SW 1271 (cell line): ENCODE results near the gene LILRB3.
"Not testable (repeated sequence)": the region's sequence is repeated elsewhere in the genome, so short reads cannot be mapped to it uniquely, and the experiment has no call there.

Source experiments
- DNase-seq, 2 experiments: peaks; one replicate each; lab custom pipeline; 2025; lab: John Stamatoyannopoulos, UW

The LILRB3 gene

GRCh38 chr19:54209811-54210494 is 12.9 kb downstream of the LILRB3 start:
- peak; percentile 47 to 65 for DNase-seq

DNA sequence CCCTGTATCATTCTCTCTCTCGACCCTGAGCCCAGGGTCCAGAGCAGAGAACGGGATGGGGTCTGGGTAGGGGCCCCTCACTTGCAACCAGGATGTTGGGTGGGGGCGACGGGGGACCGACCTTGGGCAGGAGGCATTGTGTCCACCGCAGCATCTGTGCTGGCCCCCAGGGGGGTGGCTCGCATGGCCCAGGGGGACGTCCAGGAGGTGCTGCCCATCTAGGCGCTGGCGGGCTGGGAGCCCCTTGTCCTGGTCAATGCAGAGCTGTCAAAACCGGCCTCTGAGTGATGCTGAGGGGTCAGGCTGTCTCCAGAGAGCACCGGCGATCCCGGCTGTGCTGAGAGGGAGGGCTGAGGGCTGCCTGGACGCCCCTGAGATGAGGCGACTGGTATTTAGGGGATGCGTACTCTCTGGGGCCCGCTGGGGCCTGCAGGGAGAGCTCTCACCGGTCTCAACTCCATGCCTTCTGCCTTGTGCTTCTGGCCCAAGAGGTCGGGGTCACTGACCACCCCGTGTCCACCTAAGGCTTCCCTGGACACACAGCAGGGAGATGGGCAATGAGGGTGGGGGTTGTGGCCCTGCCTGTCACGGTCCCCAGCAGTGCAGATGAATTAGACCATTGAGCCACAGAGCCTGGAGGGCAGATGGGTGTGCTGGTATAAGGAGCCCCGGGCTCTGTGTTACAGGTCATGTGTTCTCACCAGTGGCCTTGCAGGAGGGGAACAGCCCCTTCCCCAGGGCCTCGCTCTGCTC is 13.6 kb downstream of the LILRB3 start:
- DNase-seq, result no peak

DNA sequence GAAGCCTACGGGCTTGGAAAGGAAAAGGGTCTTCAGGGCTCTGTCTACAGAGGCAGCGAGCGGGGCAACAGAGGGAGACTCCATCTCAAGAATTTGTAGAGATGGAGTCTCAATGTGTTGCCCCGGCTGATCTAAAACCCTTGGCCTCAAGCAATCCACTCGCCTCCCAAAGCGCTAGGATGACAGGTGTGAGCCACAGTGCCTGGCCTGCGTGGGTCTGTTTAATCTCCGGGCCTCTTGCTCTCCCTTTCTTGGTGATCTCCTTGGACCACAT is 14.1 kb downstream of the LILRB3 start:
- DNase-seq, result no peak

DNA sequence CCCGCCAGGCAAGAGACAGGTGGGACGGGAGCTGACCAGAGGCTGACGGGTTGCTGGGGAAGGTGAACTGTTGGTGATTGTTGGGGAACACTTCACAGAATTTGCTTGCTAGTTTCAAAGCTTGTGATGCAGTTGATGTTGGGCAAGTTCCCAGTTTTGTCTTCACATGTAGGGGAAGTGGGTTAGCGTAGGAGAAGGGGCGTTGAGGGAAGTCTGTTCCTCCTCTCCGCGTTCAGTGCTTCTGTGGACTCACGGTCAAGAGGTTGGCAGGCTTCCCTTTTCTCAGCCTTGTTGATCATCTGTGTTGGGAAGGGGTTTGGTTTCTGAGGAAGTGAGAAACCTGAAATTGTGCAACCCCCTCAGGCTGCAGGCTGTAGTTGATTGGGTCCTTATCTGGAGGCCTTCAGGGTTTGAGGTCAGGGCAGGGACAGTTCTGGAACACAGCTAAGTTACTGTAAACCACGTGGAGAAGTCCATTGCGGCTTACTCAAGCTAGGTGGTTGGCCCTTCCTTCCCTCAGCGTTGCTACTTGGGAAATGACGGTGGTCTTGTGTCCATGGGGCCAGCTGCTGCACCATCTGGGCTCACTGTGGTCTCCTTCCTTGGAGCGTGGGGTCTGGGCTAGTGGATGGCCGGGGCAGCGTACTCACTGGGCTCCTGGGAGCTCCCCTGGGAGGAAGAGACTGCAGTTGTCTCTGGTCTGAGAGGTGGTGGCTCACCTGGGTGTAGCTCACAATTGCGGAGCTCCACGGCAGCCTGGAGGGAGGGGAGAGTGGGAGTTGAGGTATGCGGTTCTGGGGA is 14.6 kb downstream of the LILRB3 start:
- DNase-seq, result no peak

DNA sequence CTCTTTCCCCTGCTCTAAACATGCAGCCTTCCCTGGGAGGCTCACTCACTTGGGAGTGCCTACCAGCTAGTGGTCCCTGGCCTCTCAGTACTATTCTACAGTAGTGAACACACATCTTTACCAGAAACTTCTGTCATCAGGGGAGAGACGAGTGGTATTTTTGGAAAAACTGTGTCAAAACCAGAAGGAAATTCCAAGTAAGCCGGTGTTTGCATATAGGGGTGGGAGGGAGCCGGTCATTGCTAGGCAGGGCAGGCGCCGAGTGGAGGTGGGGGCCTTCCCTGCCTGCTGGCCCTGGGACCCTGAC is 15.2 kb downstream of the LILRB3 start:
- DNase-seq, result no peak

- not testable (repeated sequence) for DNase-seq
Measured at GRCh38 chr19:54207193-54207592, 15.6 kb downstream of the LILRB3 start.

DNA sequence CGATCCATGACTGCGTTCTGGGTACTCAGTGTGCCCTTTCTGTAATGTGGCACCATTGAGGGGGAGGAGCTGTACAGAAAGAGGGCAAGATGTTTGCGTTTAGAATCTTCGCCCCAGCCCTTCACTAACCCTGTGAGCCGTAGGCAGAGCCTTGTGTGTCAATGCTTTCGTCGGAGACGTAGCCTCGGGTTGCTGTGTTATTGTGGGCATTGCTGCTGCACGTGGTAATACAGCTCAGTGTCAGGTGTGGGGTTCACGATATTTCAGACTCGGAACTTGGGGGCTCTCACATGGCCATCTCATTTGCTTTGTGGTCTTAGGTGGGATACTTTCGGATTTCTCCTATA is 16.0 kb downstream of the LILRB3 start:
- DNase-seq, result no peak

DNA sequence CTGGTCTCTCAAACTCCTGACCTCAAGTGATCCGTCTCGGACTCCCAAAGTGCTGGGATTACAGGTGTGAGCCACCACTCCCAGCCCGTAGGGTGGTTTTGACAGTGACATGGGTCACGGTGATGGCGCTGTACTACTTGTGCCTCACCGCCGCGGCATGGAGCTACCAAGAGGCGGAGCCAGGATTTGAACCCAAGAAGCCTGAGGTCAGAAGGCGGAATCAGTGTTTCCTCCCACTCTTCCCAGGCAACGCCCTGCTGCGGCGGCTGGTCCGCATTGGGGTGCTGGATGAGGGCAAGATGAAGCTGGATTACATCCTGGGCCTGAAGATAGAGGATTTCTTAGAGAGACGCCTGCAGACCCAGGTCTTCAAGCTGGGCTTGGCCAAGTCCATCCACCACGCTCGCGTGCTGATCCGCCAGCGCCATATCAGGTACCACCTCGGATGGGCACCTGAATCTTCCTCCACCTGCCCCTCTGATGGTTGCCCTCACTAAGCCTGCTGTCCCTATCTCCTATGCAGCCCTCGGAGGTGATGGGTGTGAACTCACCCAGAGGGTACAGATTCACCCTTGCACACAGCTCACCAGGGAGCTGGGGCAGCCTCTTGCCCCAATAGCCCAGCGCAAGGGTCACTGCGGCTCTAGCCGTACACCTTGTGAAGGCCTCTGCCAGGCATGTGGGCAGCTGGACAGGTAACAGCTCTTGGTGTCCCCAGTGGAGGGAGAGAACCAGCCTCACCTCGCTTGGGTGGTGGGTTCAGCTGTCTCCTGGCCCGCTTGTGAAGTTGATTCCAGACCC is 16.6 kb downstream of the LILRB3 start:
- no peak for DNase-seq

DNA sequence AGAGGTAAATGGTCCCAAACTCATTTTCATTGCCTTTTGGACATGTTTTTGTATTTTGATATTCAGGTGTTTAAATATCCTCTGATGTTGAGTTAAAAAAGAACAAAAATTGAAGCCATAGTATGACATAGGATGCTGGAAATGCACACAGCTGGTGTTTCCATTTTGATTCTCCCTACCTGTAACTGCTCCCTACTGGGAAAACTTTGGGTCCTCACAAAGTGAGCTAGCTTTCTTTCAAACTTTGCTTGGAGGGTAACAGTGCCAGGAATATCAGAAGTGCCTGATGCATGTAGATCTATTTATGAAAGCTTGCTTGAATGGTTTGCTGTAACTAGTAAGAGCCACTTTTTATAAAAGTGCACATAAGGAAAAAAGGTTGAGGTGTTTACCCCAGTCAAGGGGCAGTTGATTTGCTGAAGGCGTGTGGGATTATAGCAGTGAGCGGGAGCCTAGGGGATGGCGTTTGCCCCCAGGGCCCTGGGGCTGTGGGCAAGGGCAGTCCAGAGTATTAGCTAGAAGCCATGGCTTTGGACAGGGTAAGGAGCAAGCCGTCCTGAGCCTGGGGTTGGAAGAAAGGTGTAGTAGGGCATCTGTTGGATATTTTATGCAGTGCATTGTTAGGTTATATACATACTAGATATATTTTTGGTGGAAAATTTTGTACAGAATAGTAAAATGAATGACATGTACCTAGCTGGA is 17.9 kb downstream of the LILRB3 start:
- no peak for DNase-seq

DNA sequence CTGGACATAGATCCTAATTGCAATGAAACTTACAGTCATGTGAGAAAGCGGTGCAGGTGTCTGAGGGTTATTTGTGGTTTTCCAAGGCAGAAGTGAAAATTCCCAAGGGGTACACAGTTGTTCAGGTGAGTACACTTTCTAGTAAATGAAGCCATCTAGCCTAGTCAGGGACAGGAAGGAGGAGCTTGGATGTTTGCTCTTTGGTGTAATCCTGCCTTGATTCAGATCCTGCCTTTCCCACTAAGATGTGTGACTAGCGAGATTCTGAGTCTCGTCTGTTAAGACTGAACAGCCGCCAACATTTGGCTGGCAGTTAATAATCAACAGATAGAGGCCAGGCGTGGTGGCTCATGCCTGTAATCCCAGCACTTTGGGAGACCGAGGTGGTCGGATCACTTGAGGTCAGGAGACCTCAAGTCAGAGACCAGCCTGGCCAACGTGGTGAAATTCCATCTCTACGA is 19.6 kb downstream of the LILRB3 start:
- DNase-seq, result no peak

DNA sequence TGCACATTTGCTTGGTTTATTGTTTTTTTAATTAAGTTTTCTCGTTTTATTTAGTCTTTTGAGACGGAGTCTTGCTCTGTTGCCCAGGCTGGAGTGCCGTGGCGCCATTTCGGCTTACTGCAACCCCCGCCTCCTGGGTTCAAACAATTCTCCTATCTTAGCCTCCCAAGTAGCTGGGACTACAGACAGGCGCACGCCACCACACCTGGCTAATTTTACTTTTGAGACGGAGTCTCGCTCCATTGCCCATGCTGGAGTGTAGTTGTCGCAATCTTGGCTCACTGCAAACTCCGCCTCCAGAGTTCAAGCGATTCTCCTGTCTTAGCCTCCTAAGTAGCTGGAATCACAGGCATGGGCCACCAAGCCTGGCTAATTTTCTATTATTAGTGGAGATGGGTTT is 20.8 kb downstream of the LILRB3 start:
- DNase-seq, result no peak

DNA sequence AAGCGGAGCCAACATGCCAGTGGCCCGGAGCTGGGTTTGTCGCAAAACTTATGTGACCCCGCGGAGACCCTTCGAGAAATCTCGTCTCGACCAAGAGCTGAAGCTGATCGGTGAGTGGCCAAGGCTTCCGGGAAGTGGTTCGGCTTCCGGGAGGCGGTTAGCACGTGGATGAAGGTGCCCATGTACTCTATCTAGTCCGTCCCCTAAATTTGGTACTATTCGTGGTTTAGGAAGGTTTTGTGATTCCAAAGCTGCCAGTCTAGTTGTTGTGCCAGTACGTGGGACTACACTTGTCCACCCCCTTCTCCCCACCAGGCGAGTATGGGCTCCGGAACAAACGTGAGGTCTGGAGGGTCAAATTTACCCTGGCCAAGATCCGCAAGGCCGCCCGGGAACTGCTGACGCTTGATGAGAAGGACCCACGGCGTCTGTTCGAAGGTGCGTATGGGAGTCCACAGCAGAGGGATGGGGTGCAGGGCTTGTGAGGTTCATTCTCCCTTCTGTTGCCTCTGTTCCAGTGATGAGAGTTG is 21.6 kb downstream of the LILRB3 start:
- no peak for DNase-seq

DNA sequence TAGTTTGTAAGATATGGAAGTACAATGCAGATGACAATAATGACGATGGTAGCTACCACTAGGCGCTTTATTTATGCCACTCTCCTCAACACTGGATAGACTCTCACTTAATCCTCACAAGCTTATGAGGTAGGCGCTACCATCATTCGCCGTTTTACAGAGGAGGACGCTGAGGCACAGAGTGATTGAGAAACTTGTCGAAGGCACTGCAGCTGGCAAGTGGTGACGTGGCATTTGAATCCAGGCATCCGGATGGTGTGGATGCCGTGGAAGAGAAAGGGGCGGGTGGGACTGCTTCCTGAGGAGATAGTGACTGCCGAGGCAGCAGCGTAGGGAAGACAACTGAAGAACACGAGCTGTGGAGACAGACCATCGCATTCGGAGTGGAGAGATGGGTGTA is 23.4 kb downstream of the LILRB3 start:
- no peak for DNase-seq

- DNase-seq, result no peak
Measured at GRCh38 chr19:54197121-54197520, 25.7 kb downstream of the LILRB3 start.

DNA sequence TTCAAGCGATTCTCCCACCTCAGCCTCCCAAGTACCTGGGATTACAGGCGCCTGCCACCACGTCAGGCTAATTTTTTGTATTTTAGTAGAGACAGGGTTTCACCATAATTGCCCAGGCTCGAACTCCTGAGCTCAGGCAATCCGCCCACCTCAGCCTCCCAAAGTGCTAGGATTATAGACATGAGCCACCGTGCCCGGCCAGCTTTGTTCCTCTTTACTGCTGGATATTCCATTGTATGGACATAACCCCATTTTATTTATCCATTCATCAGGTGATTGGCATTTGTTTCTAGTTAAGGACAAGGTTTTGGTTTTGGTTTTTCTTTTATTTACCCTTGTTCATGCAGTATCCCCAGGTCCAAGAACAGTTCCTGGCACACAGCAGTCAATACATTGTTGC is 26.3 kb downstream of the LILRB3 start:
- DNase-seq, result no peak

DNA sequence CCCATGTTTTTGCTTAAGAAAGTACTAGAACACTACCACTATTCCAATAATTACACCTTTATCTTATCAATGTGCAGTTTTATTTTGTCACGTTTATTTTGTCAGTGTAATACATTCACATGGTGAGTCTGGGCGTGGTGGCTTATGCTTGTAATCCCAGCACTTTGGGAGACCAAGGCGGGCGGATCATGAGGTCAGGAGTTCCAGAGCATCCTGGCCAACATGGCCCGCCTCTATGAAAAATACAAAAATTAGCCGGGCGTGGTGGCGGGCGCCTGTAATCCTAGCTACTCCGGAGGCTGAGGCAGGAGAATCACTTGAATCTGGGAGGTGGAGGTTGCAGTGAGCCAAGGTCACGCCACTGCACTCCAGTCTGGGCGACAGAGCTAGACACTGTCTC is 28.3 kb downstream of the LILRB3 start:
- DNase-seq, result not testable (repeated sequence)

DNA sequence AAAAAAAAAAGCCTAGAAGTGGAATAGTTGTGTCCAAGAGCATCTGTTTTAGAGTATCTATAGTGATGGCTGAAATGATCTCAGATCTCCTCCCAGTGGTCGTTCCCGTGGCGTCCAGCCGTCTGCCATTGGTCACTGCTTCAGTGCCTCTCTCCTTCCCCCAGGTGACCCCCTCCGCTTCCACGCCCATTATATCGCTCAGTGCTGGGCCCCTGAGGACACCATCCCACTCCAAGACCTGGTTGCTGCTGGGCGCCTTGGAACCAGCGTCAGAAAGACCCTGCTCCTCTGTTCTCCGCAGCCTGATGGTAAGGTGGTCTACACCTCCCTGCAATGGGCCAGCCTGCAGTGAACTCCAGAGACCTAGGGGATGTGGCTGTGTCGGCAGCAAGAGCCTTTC is 29.8 kb downstream of the LILRB3 start:
- no peak for DNase-seq

- no peak for DNase-seq
Measured at GRCh38 chr19:54191811-54192453, 30.9 kb downstream of the LILRB3 start.

GRCh38 chr19:54191011-54191810 is 31.6 kb downstream of the LILRB3 start, which contains the start of gene TSEN34:
TSS of gene TSEN34 (plus strand) at chr19:54191308. CDS start at chr19:54191365, 57 bp downstream.
- peak in 1 of 2 experiments; percentile 70 for DNase-seq

GRCh38 chr19:54190503-54191010 is 32.2 kb downstream of the LILRB3 start:
- DNase-seq, result peak; percentile 90 to 96
